ENCODE results near the gene CAMSAP1. TPM values are rescaled to one million over a fixed set of nuclear protein-coding genes. Genes with fewer than 3 reads are reported as not detected.

The CAMSAP1 gene
- total RNA-seq, 4 donors from 2014 or later, result 32.2 to 46.1 (median 34.0) TPM

- H3K4me3 ChIP-seq (ENCODE audit: low read depth, poor library complexity, severe bottlenecking), result no peak overlapping the region
- DNase-seq (ENCODE audit: low spot score in 2 of 2), result no peak
- no peak for TF ChIP-seq CTCF (IDR thresholded peaks at IDR 0.05)
- no peak for TF ChIP-seq POLR2A (IDR thresholded peaks at IDR 0.05)
- intact Hi-C loops (cut with DNase I; ENCODE audit: low total_unique reads), result no loop called here
Measured at GRCh38 chr9:135777623-135778177, 129.6 kb downstream of the CAMSAP1 start.

- H3K4me3 ChIP-seq (ENCODE audit: low read depth, poor library complexity, severe bottlenecking), result no peak overlapping the region
- intact Hi-C loops (cut with DNase I; ENCODE audit: low total_unique reads), result no loop called here
- TF ChIP-seq POLR2A (IDR thresholded peaks at IDR 0.05), result no peak
- no peak for TF ChIP-seq CTCF (IDR thresholded peaks at IDR 0.05)
- 72 to 79% methylated on average over 7 to 19 of the region's 25 CpGs for WGBS, 2 donors
- DNase-seq (ENCODE audit: low spot score in 2 of 2), result no peak
Measured at GRCh38 chr9:135776893-135777622, 130.3 kb downstream of the CAMSAP1 start.

DNA sequence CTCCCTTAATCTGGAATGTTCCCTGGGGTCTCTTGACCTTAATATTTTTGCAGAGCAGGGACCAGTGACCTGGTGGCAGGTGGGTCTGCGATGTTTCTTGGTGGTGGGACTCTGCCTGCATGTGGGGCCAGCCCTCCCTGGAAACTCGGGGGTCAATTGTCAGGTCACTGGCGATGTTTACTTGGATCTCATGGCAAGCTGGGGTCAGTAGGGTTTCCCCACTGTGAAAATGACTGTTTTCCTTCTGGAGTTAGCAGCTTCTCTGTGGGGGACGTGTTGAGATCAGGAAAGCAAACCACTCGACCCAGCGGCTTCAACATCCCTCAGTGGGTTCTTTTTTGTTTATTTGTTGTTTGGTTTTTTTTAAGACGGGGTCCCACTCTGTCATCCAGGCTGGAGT lies 131.4 kb downstream of the CAMSAP1 start:
- WGBS, 2 donors, result 73 to 76% methylated on average over 7 of the region's 7 CpGs
- DNase-seq (ENCODE audit: low spot score in 2 of 2), result no peak
- TF ChIP-seq POLR2A (IDR thresholded peaks at IDR 0.05) (no peak), CTCF (IDR thresholded peaks at IDR 0.05) (no peak)
- H3K4me3 ChIP-seq (ENCODE audit: low read depth, poor library complexity, severe bottlenecking), result no peak overlapping the region
- intact Hi-C loops (cut with DNase I; ENCODE audit: low total_unique reads), result no loop called here

DNA sequence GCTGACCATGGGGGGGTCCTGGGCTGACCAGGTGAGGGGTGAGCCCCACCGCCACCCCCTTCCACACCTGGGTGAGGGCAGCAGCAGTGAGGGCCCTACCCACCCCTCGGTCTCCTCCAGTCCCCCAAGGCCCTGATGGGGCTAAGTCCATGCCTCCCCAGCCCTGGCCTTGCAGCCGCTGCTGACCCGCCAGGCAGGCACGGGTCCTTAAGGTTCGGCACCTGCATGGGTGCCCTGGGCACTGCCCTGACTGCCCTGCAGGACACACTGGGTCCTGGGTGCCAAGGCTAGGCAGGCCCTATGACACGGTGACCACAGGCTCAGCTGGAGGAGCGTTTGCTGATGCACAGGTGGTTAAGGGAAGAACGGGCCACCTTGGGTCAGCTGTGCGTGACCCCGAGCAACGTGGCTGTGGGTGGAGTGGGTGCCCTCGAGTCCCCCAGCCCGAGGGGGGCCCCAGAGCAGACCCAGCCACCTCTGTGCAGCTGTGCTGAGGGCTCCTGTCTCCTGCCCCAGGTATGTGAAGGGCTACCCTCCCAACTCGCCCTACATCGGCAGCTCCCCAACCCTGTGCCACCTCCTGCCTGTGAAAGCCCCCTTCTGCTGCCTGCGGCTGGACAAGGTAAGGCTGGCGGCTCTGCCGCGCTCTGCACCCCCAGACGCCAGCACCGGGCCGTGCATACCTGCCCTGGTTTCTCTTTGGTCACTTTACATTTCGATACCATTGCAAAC lies 132.4 kb downstream of the CAMSAP1 start:
- no peak overlapping the region for H3K4me3 ChIP-seq (ENCODE audit: low read depth, poor library complexity, severe bottlenecking)
- no peak for DNase-seq (ENCODE audit: low spot score in 2 of 2)
- WGBS, 2 donors, result 78 to 79% methylated on average over 17 to 19 of the region's 24 CpGs
- intact Hi-C loops (cut with DNase I; ENCODE audit: low total_unique reads), result no loop called here
- TF ChIP-seq POLR2A (IDR thresholded peaks at IDR 0.05) (no peak), CTCF (IDR thresholded peaks at IDR 0.05) (no peak)

GRCh38 chr9:135774239-135774747 lies 133.1 kb downstream of the CAMSAP1 start:
- H3K4me3 ChIP-seq (ENCODE audit: low read depth, poor library complexity, severe bottlenecking), result no peak overlapping the region
- intact Hi-C loops (cut with DNase I; ENCODE audit: low total_unique reads), result no loop called here
- peak in 1 of 3 donors; percentile 28 for TF ChIP-seq CTCF (IDR thresholded peaks at IDR 0.05)
- TF ChIP-seq POLR2A (IDR thresholded peaks at IDR 0.05), result no peak
- no peak for DNase-seq (ENCODE audit: low spot score in 2 of 2)
- 80 to 84% methylated on average over 15 of the region's 15 CpGs for WGBS, 2 donors

All from lower leg skin (tissue), 4 donors.